Common myeloid progenitor, CD34-positive (primary cell): ENCODE results near the gene RAPGEF2.
"Not testable (repeated sequence)": the region's sequence is repeated elsewhere in the genome, so short reads cannot be mapped to it uniquely, and the experiment has no call there.

ENCODE experiments used
- CTCF ChIA-PET: fragments of 350-600 bp; sonication (Branson Sonifier 250); formaldehyde crosslinking; loops from one replicate; lab custom pipeline; 2021; ENCODE audit warnings: antibody characterized with exemption; lab: Charles Lee
- POLR2A ChIA-PET: fragments of 350-600 bp; sonication (Branson Sonifier 250); formaldehyde crosslinking; loops from one replicate; lab custom pipeline; 2021; ENCODE audit warnings: antibody characterized with exemption; lab: Charles Lee
- DNase-seq, 3 donors: peaks; one replicate each; pipeline versions ENCODE4 v3.0.0 to v3.0.0-alpha.2; 2013
- H3K27ac ChIP-seq, 2 experiments: 1 replicate in 1 of 2; 2 replicates in 1 of 2; pipeline ENCODE4 v1.7.0; 2013; ENCODE audit warnings: inconsistent platforms in 2 of 2, low read length in 2 of 2, mild to moderate bottlenecking in 2 of 2, low read depth in 1 of 2, moderate library complexity in 1 of 2; ENCODE audit not compliant: severe bottlenecking in 2 of 2, insufficient read depth in 1 of 2, poor library complexity in 1 of 2
- H3K27me3 ChIP-seq, 5 experiments: replicated peaks in 2 of 5; 1 replicate in 3 of 5; 2 replicates in 2 of 5; pipeline versions ENCODE4 v1.6.1 to v1.7.0; 2013; ENCODE audit warnings: low read length in 4 of 5, mild to moderate bottlenecking in 2 of 5, moderate library complexity in 2 of 5, inconsistent platforms in 1 of 5; ENCODE audit not compliant: insufficient read depth in 5 of 5, control insufficient read depth in 4 of 5
- H3K36me3 ChIP-seq, 4 experiments: 1 replicate in 2 of 4; 2 replicates in 2 of 4; pipeline versions ENCODE4 v1.6.1 to v1.7.0; 2013; ENCODE audit warnings: low read length in 3 of 4, control low read depth in 1 of 4, mild to moderate bottlenecking in 1 of 4; ENCODE audit not compliant: control insufficient read depth in 4 of 4, insufficient read depth in 4 of 4
- H3K4me1 ChIP-seq, 4 experiments: 1 replicate in 3 of 4; 2 replicates in 1 of 4; pipeline versions ENCODE4 v1.6.1 to v1.7.1; 2013; ENCODE audit warnings: low read length in 3 of 4, mild to moderate bottlenecking in 3 of 4, control low read depth in 1 of 4, inconsistent platforms in 1 of 4, moderate library complexity in 1 of 4; ENCODE audit not compliant: control insufficient read depth in 4 of 4, insufficient read depth in 4 of 4; ENCODE audit errors: control extremely low read depth in 1 of 4
- H3K4me3 ChIP-seq, 7 experiments: 1 replicate in 4 of 7; 2 replicates in 3 of 7; pipeline versions ENCODE4 v1.5.1 to v1.7.0; 2013; ENCODE audit warnings: mild to moderate bottlenecking in 7 of 7, low read length in 6 of 7, moderate library complexity in 6 of 7, inconsistent platforms in 2 of 7, low read depth in 2 of 7, control low read depth in 1 of 7; ENCODE audit not compliant: insufficient read depth in 4 of 7, control insufficient read depth in 1 of 7; ENCODE audit errors: extremely low read depth in 1 of 7
- H3K9me3 ChIP-seq, 5 experiments: 1 replicate in 4 of 5; 2 replicates in 1 of 5; pipeline versions ENCODE4 v1.6.1 to v1.7.1; 2013; ENCODE audit warnings: low read length in 4 of 5, mild to moderate bottlenecking in 2 of 5, inconsistent platforms in 1 of 5, low read depth in 1 of 5, moderate library complexity in 1 of 5; ENCODE audit not compliant: control insufficient read depth in 4 of 5, insufficient read depth in 2 of 5; ENCODE audit errors: control extremely low read depth in 1 of 5
- WGBS: methylation state at CpG from one replicate; pipeline ENCODE4 v1.1.5; 2013; ENCODE audit not compliant: insufficient coverage; 5-methylcytosine and 5-hydroxymethylcytosine counted together

RAPGEF2 gene

GRCh38 chr4:159069922-159070321 lies 33.0 kb upstream of the RAPGEF2 start:
- peaks cover 0 to 4% (median 0%) of the 10 kb centered on the region in 4 experiments for H3K4me1 ChIP-seq
- no peak overlapping the region for H3K27ac ChIP-seq
- no peak for DNase-seq
- no peaks in the 10 kb centered on the region for H3K36me3 ChIP-seq
- no peak overlapping the region for H3K4me3 ChIP-seq
- H3K27me3 ChIP-seq, result no peaks in the 10 kb centered on the region
- ChIA-PET CTCF (no interaction called here), POLR2A (no interaction called here)
- H3K9me3 ChIP-seq, result no peaks in the 10 kb centered on the region
- WGBS, result no CpG with 5 or more reads among the region's 3 CpGs

GRCh38 chr4:159070742-159071141 lies 32.1 kb upstream of the RAPGEF2 start:
- no peak overlapping the region for H3K27ac ChIP-seq
- peaks cover 0 to 4% (median 0%) of the 10 kb centered on the region in 4 experiments for H3K4me1 ChIP-seq
- H3K4me3 ChIP-seq, result no peak overlapping the region
- ChIA-PET CTCF (no interaction called here), POLR2A (interaction anchor here (0.6 kb wide), 1 partner anchor 10 kb away, joined by 3 read pairs; no protein-coding TSS in a partner anchor)
- no peaks in the 10 kb centered on the region for H3K27me3 ChIP-seq
- DNase-seq, result no peak
- WGBS, result 100% methylated on average over 4 of the region's 4 CpGs
- no peaks in the 10 kb centered on the region for H3K36me3 ChIP-seq
- H3K9me3 ChIP-seq, result no peaks in the 10 kb centered on the region

- no peaks in the 10 kb centered on the region for H3K9me3 ChIP-seq
- H3K27ac ChIP-seq, result no peak overlapping the region
- WGBS, result 100% methylated on average over 1 of the region's 1 CpG
- DNase-seq, result no peak
- peaks cover 0 to 4% (median 0%) of the 10 kb centered on the region in 4 experiments for H3K4me1 ChIP-seq
- no peak overlapping the region for H3K4me3 ChIP-seq
- no peaks in the 10 kb centered on the region for H3K36me3 ChIP-seq
- ChIA-PET CTCF (interaction anchor here (0.8 kb wide), 1 partner anchor 177 kb away, joined by 3 read pairs; no protein-coding TSS in a partner anchor), POLR2A (no interaction called here)
- H3K27me3 ChIP-seq, result no peaks in the 10 kb centered on the region
Observed at GRCh38 chr4:159071178-159071968, 31.5 kb upstream of the RAPGEF2 start.

- Histone ChIP-seq H3K27ac (no peak overlapping the region), H3K9me3 (no peaks in the 10 kb centered on the region), H3K4me1 (peaks cover 0 to 4% (median 0%) of the 10 kb centered on the region in 4 experiments), H3K27me3 (no peaks in the 10 kb centered on the region), H3K36me3 (no peaks in the 10 kb centered on the region), H3K4me3 (no peak overlapping the region)
- DNase-seq, result no peak
- CTCF ChIA-PET, result interaction anchor here (0.8 kb wide), 1 partner anchor 178 kb away, joined by 3 read pairs; no protein-coding TSS in a partner anchor
- POLR2A ChIA-PET, result no interaction called here
- WGBS, result no CpG with 5 or more reads among the region's 6 CpGs
Observed at GRCh38 chr4:159071969-159072765, 30.7 kb upstream of the RAPGEF2 start.

GRCh38 chr4:159075531-159075932 lies 27.3 kb upstream of the RAPGEF2 start:
- Histone ChIP-seq H3K27ac (no peak overlapping the region), H3K36me3 (no peaks in the 10 kb centered on the region), H3K27me3 (no peaks in the 10 kb centered on the region), H3K4me1 (peaks cover 0 to 6% (median 0%) of the 10 kb centered on the region in 4 experiments), H3K9me3 (no peaks in the 10 kb centered on the region), H3K4me3 (no peak overlapping the region)
- CTCF ChIA-PET, result no interaction called here
- POLR2A ChIA-PET, result interaction anchor here (0.6 kb wide), 1 partner anchor 354 kb away, joined by 4 read pairs; no protein-coding TSS in a partner anchor
- WGBS, result 45% methylated on average over 2 of the region's 3 CpGs
- no peak for DNase-seq

GRCh38 chr4:159077018-159077417 lies 25.9 kb upstream of the RAPGEF2 start:
- H3K36me3 ChIP-seq, H3K27ac ChIP-seq, H3K4me3 ChIP-seq, DNase-seq, H3K27me3 ChIP-seq, H3K4me1 ChIP-seq, H3K9me3 ChIP-seq, POLR2A ChIA-PET: not testable (repeated sequence)
- CTCF ChIA-PET, result interaction anchor here (0.8 kb wide), 1 partner anchor 60 kb away, joined by 3 read pairs; no protein-coding TSS in a partner anchor
- 100% methylated on average over 4 of the region's 13 CpGs for WGBS
